Epithelial cell of esophagus (primary cell): Measurements from ENCODE around the gene ACSL1.

Experiments used
- DNase-seq: peaks from one replicate; pipeline ENCODE4 v3.0.0; 2010; ENCODE audit warnings: low read depth
- H3K4me3 ChIP-seq: 2 replicates; pipeline ENCODE4 v1.5.1; 2011; ENCODE audit warnings: mild to moderate bottlenecking, low read length, control low read depth
- TF ChIP-seq, protein P1 (sequence below): IDR thresholded peaks from 2 replicates; pipeline ENCODE4 v1.5.1; 2011; ENCODE audit warnings: low read depth, mild to moderate bottlenecking, low read length, control low read depth, inconsistent platforms; ENCODE audit not compliant: insufficient read depth; ENCODE audit errors: missing control alignments

Gene ACSL1

DNA sequence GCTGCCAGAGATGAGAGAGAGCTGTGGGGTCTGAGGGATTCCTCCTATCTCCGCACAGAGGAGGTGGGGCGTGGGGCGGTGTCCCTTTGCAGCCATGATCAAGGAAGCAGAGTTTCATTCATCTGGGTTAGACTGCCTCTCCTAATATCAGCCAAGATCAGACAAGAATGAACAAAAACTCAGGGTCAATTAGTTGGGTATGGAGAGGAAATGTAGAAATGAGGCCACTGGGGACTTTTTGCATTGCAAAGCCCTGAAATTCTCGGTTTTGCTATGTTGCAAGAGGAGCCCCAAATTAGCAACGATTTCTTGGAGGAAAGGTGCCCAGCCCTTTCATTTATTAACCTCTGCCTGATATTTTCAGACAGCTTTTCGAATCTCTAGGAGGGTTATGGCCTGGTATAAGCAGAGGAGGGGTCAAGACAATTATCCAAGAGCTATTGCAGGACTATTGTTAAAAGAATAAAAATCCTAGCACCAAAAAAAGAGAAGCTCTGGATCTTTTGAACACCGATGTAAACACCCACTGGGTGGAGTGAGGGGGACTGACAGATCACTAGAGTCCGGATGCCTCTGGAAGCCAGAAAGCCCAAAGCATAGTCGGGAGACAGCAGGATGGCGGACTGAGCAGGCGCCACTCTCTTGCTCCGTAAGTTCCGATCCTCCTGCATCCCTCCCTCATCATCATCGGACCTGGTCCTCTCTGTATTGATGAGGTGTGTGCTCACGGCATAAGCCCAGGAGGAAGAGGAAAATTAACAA lies 34.4 kb upstream of the ACSL1 start:
- TF ChIP-seq, protein P1, sequence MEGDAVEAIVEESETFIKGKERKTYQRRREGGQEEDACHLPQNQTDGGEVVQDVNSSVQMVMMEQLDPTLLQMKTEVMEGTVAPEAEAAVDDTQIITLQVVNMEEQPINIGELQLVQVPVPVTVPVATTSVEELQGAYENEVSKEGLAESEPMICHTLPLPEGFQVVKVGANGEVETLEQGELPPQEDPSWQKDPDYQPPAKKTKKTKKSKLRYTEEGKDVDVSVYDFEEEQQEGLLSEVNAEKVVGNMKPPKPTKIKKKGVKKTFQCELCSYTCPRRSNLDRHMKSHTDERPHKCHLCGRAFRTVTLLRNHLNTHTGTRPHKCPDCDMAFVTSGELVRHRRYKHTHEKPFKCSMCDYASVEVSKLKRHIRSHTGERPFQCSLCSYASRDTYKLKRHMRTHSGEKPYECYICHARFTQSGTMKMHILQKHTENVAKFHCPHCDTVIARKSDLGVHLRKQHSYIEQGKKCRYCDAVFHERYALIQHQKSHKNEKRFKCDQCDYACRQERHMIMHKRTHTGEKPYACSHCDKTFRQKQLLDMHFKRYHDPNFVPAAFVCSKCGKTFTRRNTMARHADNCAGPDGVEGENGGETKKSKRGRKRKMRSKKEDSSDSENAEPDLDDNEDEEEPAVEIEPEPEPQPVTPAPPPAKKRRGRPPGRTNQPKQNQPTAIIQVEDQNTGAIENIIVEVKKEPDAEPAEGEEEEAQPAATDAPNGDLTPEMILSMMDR: no peak
- no peak overlapping the region for H3K4me3 ChIP-seq
- DNase-seq: no peak

DNA sequence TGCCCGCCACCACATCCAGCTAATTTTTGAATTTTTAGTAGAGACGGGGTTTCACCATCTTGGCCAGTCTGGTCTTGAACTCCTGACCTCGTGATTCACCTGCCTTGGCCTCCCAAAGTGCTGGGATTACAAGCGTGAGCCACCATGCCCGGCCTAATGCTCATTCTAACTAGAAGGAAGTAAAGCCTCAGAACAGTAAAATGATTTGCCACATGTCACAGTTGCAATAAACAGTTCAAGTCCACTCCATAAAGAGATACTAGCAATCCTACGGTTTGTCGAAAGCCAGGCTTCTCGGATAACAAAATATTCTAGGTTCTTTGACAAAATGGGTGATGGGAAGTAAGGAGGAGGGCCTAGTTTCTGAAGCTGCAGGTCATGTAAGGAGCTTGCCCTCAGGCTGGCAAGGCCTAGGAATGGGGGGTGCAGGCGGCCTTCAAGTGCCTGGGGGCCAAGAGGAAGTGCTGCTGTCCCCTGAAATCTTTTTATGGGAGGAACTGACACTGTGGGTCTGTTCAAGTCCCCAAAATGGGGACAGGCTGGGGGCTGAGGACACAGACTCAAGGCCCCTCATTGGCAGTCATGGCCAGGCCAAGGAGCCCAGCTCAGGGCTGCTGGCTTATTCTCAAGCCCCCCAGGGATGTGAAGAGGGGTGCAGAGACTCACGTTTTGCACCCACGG lies 31.8 kb upstream of the ACSL1 start:
- no peak overlapping the region for H3K4me3 ChIP-seq
- DNase-seq: no peak
- TF ChIP-seq, protein P1: no peak

DNA sequence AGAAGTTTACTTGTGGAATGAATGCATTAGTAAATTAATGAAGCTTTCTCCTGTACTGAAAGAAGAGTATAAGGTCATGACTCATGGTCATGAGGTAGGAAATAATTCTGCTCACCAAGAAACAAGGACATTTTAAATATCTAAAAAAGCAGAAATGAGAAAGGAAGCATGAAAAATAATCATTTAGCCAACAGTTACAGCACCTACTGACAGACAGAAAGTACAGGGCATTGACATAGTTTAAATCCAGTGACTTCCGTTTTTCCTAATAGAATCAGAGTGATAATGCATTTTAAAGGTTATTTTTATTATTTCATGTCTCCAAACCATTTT lies 30.5 kb upstream of the ACSL1 start:
- no peak overlapping the region for H3K4me3 ChIP-seq
- DNase-seq: no peak
- TF ChIP-seq, protein P1: no peak

DNA sequence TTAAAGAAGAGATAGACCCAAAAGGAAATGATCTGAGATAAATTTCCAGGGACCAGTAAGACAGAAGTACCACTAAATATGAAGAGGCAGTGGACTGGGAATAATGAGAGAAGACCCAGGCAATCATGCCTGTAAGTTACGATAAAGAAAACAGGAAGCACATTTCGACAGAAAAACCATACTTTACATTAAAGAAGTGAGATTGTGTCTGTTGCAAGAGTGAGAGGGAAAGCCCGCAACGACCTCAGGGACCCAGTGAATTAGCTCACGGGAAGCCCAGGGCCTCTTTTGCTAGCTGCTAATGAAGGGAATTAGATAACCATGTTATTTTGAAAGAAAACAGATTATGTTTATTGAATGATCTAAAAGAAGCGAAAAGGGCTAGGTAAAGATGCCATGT lies 28.9 kb upstream of the ACSL1 start:
- no peak for DNase-seq
- H3K4me3 ChIP-seq: no peak overlapping the region
- TF ChIP-seq, protein P1: no peak

DNA sequence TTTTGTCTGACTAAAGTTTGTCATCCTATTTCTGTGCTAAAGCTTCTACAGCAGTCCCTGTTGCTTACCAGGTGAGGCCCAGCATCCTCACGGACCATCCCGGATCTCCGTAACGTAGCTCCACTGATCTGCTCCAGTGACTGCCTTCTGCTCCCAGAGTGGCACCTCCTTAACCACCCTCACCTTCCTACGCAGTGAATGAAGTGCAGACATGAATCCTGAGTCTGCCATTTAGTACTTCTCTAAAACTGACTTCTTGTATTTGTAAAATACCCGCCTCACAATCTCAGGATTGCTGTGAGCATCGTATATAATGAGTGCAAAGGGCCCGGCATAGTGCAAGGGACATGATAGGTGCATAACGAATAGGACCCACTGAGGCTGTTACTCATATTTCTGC lies 27.7 kb upstream of the ACSL1 start:
- DNase-seq: no peak
- TF ChIP-seq, protein P1: no peak
- no peak overlapping the region for H3K4me3 ChIP-seq

DNA sequence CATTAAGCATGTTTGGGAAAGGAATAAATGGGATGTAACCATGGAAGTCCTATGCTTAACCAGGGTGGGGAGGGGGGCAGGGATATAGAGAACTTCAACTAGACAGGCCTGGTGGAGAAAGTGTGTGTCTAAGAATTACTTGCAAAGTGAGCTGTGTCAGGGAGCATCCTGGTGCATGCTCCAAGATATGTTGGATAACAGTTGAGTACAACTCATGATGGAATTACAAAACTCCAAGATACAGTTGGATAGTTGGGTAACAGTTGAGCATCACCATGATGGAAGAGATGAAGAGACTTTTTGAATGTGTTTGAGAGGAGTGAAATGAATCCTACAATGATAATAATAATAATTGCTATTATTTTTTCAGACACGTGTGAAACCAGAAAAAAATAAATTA lies 26.1 kb upstream of the ACSL1 start:
- TF ChIP-seq, protein P1: no peak
- no peak for DNase-seq
- no peak overlapping the region for H3K4me3 ChIP-seq

DNA sequence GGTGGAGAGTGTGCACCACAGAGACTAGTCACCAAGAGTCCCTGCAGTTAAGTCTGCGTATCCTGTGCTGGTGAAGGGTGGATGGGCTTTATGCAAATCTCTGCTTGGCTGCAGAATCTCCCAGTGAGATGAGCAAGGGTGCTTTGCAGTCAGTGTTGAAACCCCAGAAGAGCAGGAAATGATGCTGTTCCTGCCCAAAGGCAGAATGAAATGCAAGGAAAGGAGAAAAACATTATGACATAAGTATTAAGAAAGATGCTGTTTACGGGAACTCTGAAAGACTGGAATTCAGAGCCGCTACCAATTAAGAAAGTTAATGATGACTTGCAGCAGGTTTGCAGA lies 25.4 kb upstream of the ACSL1 start:
- H3K4me3 ChIP-seq: no peak overlapping the region
- DNase-seq: peak; percentile 25
- TF ChIP-seq, protein P1: no peak
